GM19463 (cell line): ENCODE data around the gene CBLC.

Source experiments
- ATAC-seq: cut with Tn5 transposase; IDR thresholded peaks from one replicate; pipeline ENCODE4 v1.9.1; 2021; ENCODE audit warnings: mild to moderate bottlenecking, moderate library complexity; ENCODE audit not compliant: unreplicated experiment

CBLC gene

GRCh38 chr19:44746946-44747738 lies 30.5 kb upstream of the CBLC start:
- ATAC-seq, result peak; percentile 45

- no peak for ATAC-seq
These were observed 29.8 kb upstream of the CBLC start for GRCh38 chr19:44747739-44748425.

- ATAC-seq, result peak; percentile 28
These were observed 29.1 kb upstream of the CBLC start, which contains the start of gene BCL3 for GRCh38 chr19:44748426-44749254. TSS of gene BCL3 (plus strand) at chr19:44748708. CDS start at chr19:44748791, 83 bp downstream.

DNA sequence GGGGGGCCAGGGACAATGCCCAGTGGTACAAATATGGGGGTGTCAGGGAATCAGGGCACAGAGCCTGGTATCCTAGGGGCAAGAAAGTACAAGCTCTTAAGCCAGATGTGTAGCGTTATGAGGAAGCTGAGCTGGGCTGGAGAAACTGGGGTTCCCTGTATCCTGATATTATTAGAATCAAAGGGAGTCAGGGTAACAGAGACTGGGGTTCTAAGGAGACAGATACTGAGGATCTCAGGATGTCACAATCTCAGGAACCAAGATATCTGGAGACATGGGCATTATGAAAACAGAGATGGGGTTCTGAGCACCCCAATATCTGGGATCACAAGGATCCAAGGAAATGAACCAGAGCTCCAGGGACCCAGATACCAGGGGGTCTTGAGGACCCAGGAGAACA lies 28.4 kb upstream of the CBLC start:
- no peak for ATAC-seq

DNA sequence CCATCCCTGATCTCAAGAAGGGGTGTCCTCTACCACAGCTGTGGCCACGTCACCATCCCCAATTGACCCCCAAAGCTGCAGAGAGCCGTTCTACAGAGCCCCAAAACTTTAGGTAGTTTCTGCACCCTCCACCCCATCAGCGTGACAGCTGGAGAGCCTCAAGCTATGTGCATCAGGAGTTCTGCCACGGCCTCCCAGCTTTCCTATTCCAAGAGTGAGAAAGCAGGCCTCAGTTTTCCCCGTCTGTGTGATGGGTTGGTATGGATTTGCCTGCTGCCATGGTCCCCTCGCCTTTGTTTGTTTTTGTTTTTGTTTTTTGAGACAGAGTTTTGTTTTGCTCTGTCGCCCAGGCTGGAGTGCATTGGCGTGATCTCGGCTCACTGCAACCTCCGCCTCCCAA lies 27.7 kb upstream of the CBLC start:
- ATAC-seq, result no peak

GRCh38 chr19:44752123-44752815 lies 25.4 kb upstream of the CBLC start:
- ATAC-seq, result no peak

DNA sequence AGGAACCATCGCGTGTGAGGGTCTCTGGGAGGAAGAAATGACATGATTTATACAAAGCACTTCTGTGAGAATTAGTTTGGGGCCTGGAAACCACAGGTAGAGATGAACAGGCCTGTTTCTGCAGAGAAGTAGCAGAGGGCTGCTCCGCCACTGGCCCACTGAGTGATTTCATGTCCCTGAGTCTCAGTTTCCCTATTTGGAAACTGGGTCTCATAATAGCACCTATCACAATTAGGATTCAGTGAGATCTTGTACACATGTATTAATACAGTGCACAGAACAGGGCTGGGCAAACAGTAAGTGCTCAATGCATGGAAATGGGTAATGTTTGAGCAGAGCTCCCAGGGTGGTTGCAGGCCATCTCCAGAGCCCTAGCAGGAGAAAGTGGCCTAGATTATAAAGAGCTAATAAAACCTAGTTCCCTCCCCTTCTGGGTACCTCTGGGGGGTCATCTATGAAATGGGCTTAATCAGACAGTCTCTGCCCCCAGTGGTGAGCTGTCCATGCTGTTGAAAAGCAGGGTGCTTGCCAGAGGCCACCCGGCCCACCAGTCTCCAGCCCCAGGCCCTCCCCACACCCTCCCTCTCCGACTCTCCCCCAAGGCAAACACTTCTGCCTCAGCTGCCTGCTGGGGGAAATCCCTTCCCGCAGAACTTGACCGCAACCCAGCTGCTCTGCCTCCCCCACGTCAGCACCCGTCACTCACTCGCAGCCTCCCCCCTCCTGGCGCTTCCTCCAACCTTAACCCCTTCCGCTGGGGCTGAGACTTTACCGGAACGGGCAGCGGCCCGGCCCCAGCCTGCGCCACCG lies 24.7 kb upstream of the CBLC start:
- ATAC-seq, result peak; percentile 65

- no peak for ATAC-seq
These were observed 24.1 kb upstream of the CBLC start for GRCh38 chr19:44753626-44753931.

DNA sequence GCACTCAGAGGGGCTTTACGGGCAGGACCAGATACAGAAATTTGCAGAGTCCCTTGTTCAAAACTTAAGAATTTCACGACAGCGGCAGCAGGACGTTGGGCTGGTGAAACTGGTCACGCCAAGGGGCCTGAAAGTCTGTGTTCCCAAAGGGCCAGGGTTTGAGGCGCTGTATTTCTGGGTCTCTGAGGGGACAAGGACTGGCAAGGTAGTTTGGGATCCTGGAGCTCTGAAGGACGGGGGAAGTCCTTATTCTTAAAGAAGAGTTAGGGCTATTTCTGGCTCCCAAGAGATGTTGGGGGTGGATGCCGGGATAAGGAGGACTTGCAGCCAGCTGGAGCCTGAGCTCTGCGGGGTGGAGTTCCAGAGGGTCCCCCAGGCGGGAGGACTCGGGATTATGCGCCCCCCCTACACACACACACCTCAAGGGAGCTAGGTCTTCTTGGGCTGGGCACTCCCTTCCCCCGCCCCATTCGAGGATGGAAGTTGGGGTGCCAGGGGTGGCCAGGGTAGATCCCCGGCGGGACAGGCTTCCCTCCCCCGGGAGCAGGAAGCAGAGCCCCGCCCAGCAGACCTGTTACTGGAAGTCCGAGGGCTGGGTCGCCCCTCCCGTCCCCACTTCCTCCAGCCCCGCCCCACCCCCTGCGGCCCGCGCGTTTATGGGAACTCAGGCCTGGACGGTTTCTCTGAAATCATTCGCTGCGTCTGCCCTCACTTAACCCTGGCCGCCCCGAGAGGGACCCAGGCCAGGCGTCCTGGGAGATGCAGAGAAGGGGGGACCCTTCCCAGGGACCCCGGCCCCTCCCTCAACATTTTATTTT lies 23.5 kb upstream of the CBLC start:
- peak; percentile 30 for ATAC-seq

DNA sequence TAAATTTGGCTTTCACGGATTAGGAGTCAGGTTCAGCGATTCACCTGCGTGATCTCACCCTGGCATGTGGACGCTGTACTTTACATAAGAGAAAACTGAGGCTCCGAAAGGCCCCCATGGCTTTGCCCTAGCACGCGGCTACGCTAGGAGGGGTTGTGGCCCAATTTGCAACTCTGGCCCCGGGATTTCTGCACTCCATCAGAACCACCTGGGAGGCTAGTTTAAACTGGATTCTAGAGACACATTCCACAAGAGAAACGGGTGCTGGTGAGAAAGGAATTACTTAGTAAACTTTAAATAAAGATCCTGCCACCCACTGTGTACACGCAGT lies 23.0 kb upstream of the CBLC start:
- no peak for ATAC-seq

- no peak for ATAC-seq
These were observed 22.5 kb upstream of the CBLC start for GRCh38 chr19:44755219-44755618.

- ATAC-seq, result no peak
These were observed 21.6 kb upstream of the CBLC start for GRCh38 chr19:44756089-44756562.

DNA sequence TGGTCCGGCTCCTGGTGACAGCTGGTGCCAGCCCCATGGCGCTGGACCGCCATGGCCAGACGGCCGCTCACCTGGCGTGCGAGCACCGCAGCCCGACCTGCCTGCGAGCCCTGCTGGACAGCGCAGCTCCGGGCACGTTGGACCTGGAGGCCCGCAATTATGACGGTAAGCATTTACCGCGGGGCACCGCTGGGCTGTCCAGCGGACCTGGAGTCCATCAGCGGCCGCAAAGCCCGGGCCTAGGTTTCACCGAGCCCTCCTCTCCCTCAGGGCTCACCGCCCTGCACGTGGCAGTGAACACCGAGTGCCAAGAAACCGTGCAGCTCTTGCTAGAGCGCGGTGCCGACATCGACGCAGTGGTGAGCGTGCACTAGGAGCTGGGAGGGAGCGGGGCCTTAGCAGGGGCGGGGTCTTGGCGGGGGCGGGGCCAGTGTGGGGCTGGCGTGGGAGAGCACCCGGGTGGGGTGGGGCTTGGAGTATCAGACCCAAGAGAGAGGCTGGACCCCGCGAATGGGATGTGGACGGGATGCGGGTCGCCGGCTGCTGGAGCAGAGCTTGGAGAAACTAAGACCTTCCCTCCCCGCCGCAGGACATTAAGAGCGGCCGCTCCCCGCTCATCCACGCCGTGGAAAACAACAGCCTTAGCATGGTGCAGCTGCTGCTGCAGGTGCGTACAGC lies 20.5 kb upstream of the CBLC start:
- no peak for ATAC-seq

GRCh38 chr19:44757735-44758505 lies 19.8 kb upstream of the CBLC start:
- ATAC-seq, result no peak

DNA sequence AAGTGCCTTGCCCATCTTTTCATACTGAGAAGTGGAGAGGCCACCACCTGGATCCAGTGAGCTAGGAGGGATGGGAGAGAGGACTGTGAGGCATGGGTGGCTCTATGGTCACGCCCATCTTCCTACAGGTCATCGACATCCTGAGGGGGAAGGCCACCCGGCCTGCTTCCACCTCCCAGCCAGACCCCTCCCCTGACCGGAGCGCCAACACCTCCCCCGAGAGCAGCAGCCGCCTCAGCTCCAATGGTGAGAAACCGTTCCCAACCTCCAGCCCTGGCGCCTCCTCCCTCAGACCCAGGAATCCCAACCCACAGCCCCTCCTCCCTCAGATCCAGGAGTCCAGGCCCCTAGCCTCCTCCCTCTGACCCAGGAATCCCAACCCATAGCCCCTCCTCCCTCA lies 19.1 kb upstream of the CBLC start:
- no peak for ATAC-seq

- no peak for ATAC-seq
These were observed 18.4 kb upstream of the CBLC start for GRCh38 chr19:44759083-44759804.

- no peak for ATAC-seq
These were observed 15.7 kb upstream of the CBLC start for GRCh38 chr19:44762038-44762437.
